ENCODE results near the gene IKZF1.

IKZF1 gene

DNA sequence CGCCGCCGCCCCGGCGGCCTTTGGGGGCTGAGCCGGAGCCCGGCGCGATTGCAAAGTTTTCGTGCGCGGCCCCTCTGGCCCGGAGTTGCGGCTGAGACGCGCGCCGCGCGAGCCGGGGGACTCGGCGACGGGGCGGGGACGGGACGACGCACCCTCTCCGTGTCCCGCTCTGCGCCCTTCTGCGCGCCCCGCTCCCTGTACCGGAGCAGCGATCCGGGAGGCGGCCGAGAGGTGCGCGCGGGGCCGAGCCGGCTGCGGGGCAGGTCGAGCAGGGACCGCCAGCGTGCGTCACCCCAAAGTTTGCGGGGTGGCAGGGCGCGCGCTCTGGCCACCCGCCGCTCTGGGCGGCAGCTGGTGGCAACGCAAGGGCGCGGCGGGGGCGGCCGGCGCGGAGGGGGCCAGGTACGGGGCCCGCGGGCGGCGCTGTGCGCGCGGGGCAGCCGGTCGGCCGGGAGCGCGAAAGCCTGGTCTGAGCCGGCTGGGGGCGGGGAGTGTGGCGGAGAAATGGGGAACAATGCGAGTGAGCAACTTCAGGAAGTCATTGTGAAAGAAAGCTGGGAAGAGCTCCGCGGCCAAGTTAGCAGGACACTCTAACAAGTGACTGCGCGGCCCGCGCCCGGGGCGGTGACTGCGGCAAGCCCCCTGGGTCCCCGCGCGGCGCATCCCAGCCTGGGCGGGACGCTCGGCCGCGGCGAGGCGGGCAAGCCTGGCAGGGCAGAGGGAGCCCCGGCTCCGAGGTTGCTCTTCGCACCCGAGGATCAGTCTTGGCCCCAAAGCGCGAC lies at the start of gene IKZF1:
TSS of gene IKZF1 (plus strand) at position 588 of the 782 bp plus-strand sequence. CDS start 14,346 bp downstream, outside the sequence.
- TF ChIP-seq, protein P1, sequence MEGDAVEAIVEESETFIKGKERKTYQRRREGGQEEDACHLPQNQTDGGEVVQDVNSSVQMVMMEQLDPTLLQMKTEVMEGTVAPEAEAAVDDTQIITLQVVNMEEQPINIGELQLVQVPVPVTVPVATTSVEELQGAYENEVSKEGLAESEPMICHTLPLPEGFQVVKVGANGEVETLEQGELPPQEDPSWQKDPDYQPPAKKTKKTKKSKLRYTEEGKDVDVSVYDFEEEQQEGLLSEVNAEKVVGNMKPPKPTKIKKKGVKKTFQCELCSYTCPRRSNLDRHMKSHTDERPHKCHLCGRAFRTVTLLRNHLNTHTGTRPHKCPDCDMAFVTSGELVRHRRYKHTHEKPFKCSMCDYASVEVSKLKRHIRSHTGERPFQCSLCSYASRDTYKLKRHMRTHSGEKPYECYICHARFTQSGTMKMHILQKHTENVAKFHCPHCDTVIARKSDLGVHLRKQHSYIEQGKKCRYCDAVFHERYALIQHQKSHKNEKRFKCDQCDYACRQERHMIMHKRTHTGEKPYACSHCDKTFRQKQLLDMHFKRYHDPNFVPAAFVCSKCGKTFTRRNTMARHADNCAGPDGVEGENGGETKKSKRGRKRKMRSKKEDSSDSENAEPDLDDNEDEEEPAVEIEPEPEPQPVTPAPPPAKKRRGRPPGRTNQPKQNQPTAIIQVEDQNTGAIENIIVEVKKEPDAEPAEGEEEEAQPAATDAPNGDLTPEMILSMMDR (conservative IDR thresholded peaks at IDR 0.05), result no peak
- H3K27ac ChIP-seq, result no peak within 1 kb of the TSS

DNA sequence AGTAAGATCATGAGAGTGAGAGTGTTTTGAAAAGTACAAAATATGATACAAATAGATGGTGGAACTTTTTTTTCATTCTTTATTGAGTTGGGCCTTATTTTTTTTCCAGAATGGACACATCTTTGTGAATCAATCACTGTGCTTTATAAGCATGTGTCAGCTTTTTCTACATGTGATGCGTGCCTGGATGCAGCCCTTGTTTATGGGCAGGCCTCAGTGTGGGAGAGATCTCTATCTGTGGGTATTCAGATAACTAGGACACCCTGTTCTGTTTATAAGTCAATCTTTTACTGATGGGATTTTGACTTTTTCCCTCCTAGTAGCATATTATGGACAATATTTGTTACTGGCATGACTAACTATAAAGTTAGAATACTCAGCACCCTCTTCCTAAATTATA lies 42.9 kb upstream of the IKZF1 start:
- no peak overlapping the region for H3K27ac ChIP-seq
- TF ChIP-seq, protein P1 (conservative IDR thresholded peaks at IDR 0.05), result no peak

GRCh38 chr7:50262446-50262845 lies 42.1 kb upstream of the IKZF1 start:
- TF ChIP-seq, protein P1 (conservative IDR thresholded peaks at IDR 0.05), result no peak
- H3K27ac ChIP-seq, result no peak overlapping the region

DNA sequence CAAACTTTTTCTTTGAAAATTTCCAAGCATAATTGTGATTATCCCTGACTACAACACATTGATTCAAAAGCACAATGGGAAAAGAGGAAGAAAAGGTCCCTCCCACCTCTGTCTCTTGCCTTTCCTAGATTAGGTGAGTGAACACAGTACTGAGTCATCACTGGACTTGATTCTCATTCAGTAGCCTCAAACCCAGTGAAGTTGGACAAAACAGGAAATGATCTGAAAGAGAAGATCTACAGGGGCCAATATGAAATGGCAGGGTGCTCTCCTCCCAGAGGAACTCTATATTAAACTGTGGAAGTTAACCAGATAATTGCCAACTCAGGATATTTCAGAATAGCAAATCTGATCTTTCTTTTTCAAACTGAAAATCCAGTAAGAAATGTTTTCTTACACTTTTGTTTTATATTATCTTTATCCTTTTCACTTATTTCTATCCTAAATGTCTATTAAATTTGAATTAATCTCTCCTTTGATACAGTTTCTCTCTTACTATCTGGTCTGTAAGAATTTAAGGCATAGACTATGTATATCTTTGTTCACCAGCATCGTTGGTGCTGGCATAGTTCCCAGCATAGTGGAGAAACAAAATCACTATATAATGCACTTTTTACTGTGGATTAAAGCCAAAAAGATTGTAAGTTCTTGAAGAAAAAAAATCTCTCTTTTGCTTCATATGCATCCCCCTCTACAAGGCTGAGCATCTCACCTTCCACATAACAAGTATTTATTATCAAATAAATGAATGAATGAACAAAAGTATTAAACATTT lies 41.4 kb upstream of the IKZF1 start:
- H3K27ac ChIP-seq, result no peak overlapping the region

DNA sequence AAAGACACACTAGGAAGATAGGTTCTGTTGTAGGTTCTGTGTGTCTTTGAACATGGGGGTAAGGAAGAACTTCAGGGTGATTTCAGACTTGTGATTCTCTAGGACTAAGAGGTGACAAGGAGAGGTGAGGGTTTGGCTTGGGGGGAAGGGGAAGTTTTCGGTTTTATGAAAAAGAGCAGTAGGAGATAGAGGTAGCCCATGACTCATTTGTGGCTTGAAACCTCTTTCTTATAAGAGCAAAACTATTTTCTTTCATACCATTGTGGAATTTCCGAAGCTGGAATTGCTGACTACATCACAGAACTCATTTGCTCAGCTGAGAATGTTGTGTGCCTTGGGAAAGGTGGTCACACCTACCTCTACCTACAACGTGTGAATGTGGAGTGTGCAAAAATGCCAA lies 39.6 kb upstream of the IKZF1 start:
- TF ChIP-seq, protein P1 (conservative IDR thresholded peaks at IDR 0.05), result no peak
- no peak overlapping the region for H3K27ac ChIP-seq

More for the DNA sequence above, 41.4 kb upstream of the IKZF1 start:
- TF ChIP-seq, protein P1 (conservative IDR thresholded peaks at IDR 0.05), result no peak

- no peak overlapping the region for H3K27ac ChIP-seq
- TF ChIP-seq, protein P1 (conservative IDR thresholded peaks at IDR 0.05), result no peak
Observed at GRCh38 chr7:50265968-50266634, 38.4 kb upstream of the IKZF1 start.
